DMS114 treated with DMSO at 0.1 percent for 48 hours (cell line): ENCODE data around the gene ZNF677.
"Not testable (repeated sequence)": the region's sequence is repeated elsewhere in the genome, so short reads cannot be mapped to it uniquely, and the experiment has no call there.

Experiments used
- DNase-seq: peaks from one replicate; lab custom pipeline; 2025; ENCODE audit not compliant: unreplicated experiment; lab: John Stamatoyannopoulos, UW

The ZNF677 gene

GRCh38 chr19:53193535-53194222, 61.0 kb downstream of the ZNF677 start:
- no peak for DNase-seq

- peak; percentile 81 for DNase-seq
Measured at GRCh38 chr19:53192771-53193534, 61.7 kb downstream of the ZNF677 start, which contains the start of gene ZNF665. Gene ZNF665 (minus strand): TSS chr19:53193358. CDS start chr19:53182898, 10,460 bp downstream.

GRCh38 chr19:53190253-53190652, 64.4 kb downstream of the ZNF677 start:
- DNase-seq: no peak

GRCh38 chr19:53189691-53190198, 64.9 kb downstream of the ZNF677 start:
- DNase-seq: not testable (repeated sequence)
